K562 (cell line): ENCODE measurements around the gene SCMH1. TPM values are rescaled to one million over a fixed set of nuclear protein-coding genes. Genes with fewer than 3 reads are reported as not detected.

Experiments
- ATAC-seq: fragments of 200-7000 bp; cut with Tn5 transposase; 3 replicates; pipeline ENCODE4 v1.9.1; 2020; ENCODE audit warnings: moderate library complexity
- BruUV-seq: library from RNA; stranded (reverse); fragments of 400-500 nt; replicated peaks from 2 replicates; lab custom pipeline; 2021; lab: Mats Ljungman, UMichigan
- CTCF ChIA-PET: fragments of 300-600 bp; formaldehyde crosslinking; extraction: SDS; loops from one replicate; lab custom pipeline; 2021; ENCODE audit warnings: low intra/inter-chr PET ratio; lab: Yijun Ruan, JAX
- POLR2A ChIA-PET: fragments of 300-600, 350-650 bp; sonication (Branson Sonifier 250); formaldehyde crosslinking; extraction: SDS; loops from one replicate; lab custom pipeline; 2021; ENCODE audit warnings: antibody characterized with exemption, inconsistent platforms; lab: Yijun Ruan, JAX
- DNase-seq, 4 experiments: peaks; one replicate each; pipeline versions ENCODE4 v3.0.0 to v3.0.0-alpha.2; 2011 to 2018; ENCODE audit warnings: low spot score in 3 of 4, mixed read lengths in 3 of 4; ENCODE audit errors: extremely low read depth in 1 of 4
- FAIRE-seq: peaks from 2 replicates; lab custom pipeline; 2011; peaks lifted over from hg19 to GRCh38; lab: Jason Lieb, UNC
- H2AFZ ChIP-seq: 2 replicates; pipeline ENCODE4 v1.6.0; 2011; ENCODE audit warnings: low read depth, low read length, control low read depth, inconsistent platforms
- H3K27ac ChIP-seq: fragments of 200-600 bp; 3 replicates; pipeline ENCODE4 v1.8.0; 2011; ENCODE audit warnings: low read depth, mild to moderate bottlenecking, control low read depth, inconsistent platforms, low read length, moderate library complexity, mixed read lengths; ENCODE audit errors: extremely low read depth
- H3K27me3 ChIP-seq, 2 experiments: fragments of 300-600 bp in 1 of 2; 2 replicates in 1 of 2; 3 replicates in 1 of 2; pipeline versions ENCODE4 v1.6.0 to v1.8.0; 2011; ENCODE audit warnings: inconsistent platforms in 2 of 2, low read length in 2 of 2, mild to moderate bottlenecking in 1 of 2, mixed read lengths in 1 of 2, moderate library complexity in 1 of 2; ENCODE audit not compliant: control insufficient read depth in 2 of 2, insufficient read depth in 2 of 2
- H3K36me3 ChIP-seq: fragments of 300-600 bp; 3 replicates; pipeline ENCODE4 v1.8.0; 2011; ENCODE audit warnings: mild to moderate bottlenecking, low read length, inconsistent platforms; ENCODE audit not compliant: control insufficient read depth, insufficient read depth
- H3K4me1 ChIP-seq, 2 experiments: fragments of 200-600 bp in 1 of 2; replicated peaks in 1 of 2; 2 replicates in 1 of 2; 3 replicates in 1 of 2; pipeline versions ENCODE4 v1.5.1 to v1.8.0; 2011; ENCODE audit warnings: inconsistent platforms in 2 of 2, low read length in 2 of 2, mild to moderate bottlenecking in 1 of 2, mixed read lengths in 1 of 2, moderate library complexity in 1 of 2; ENCODE audit not compliant: control insufficient read depth in 2 of 2, insufficient read depth in 2 of 2
- H3K4me2 ChIP-seq: 2 replicates; pipeline ENCODE4 v1.6.1; 2011; ENCODE audit warnings: low read length, control low read depth, inconsistent platforms, mixed read lengths; ENCODE audit not compliant: insufficient read depth
- H3K4me3 ChIP-seq: fragments of 200-600 bp; sonication (generic), shearing (Covaris generic); 2 replicates; pipeline ENCODE4 v1.5.1; 2016; ENCODE audit warnings: control low read depth, inconsistent platforms
- H3K79me2 ChIP-seq: fragments of 200-600 bp; 3 replicates; pipeline ENCODE4 v1.8.0; 2011; ENCODE audit warnings: low read length, inconsistent platforms; ENCODE audit not compliant: control insufficient read depth, insufficient read depth
- H3K9ac ChIP-seq, 2 experiments: 2 replicates each; pipeline versions ENCODE4 v1.6.0 to v1.6.1; 2011; ENCODE audit warnings: low read depth in 2 of 2, low read length in 2 of 2, control low read depth in 1 of 2, inconsistent platforms in 1 of 2, mild to moderate bottlenecking in 1 of 2, mixed read lengths in 1 of 2; ENCODE audit not compliant: insufficient read depth in 1 of 2
- H3K9me1 ChIP-seq: one replicate; pipeline ENCODE4 v1.6.0; 2011; ENCODE audit warnings: inconsistent platforms, mild to moderate bottlenecking, low read length, moderate library complexity; ENCODE audit not compliant: control insufficient read depth, insufficient read depth
- H3K9me3 ChIP-seq: replicated peaks from 2 replicates; pipeline ENCODE4 v1.5.1; 2011; ENCODE audit warnings: low read depth, low read length, inconsistent platforms; ENCODE audit not compliant: control insufficient read depth, insufficient read depth
- H4K20me1 ChIP-seq: replicated peaks from 2 replicates; pipeline ENCODE4 v1.6.1; 2011; ENCODE audit warnings: low read length, inconsistent platforms, mixed read lengths; ENCODE audit not compliant: control insufficient read depth, insufficient read depth
- FOXM1 ChIP-seq, 2 experiments: fragments of 450-650 bp in 1 of 2; sonication (generic) in 1 of 2; formaldehyde crosslinking in 1 of 2; IDR thresholded peaks; 2 replicates each; pipeline versions ENCODE4 v1.6.1 to v1.9.0; 2017 to 2022; ENCODE audit warnings: low read depth in 2 of 2, mild to moderate bottlenecking in 2 of 2, missing genetic modification reagents in 1 of 2, moderate library complexity in 1 of 2
- MNT ChIP-seq, 2 experiments: fragments of 450-650 bp; conservative IDR thresholded peaks; 2 replicates each; pipeline ENCODE4 v1.6.1; 2017; ENCODE audit warnings: mild to moderate bottlenecking in 2 of 2, moderate library complexity in 2 of 2
- PHF8 ChIP-seq: fragments of 200-600 bp; sonication (generic); IDR thresholded peaks from 2 replicates; pipeline ENCODE4 v1.6.1; 2012; ENCODE audit warnings: mixed run types, mild to moderate bottlenecking, inconsistent platforms, low read length, moderate library complexity, borderline replicate concordance
- PKNOX1 ChIP-seq: fragments of 450-650 bp; IDR thresholded peaks from 2 replicates; pipeline ENCODE4 v1.6.1; 2016
- RBBP5 ChIP-seq: fragments of 200-600 bp; sonication (generic); IDR thresholded peaks from 2 replicates; pipeline ENCODE4 v1.6.1; 2012; ENCODE audit warnings: borderline replicate concordance, mild to moderate bottlenecking, low read length, control low read depth, inconsistent platforms; ENCODE audit not compliant: insufficient read depth, poor library complexity, severe bottlenecking
- STAT5B ChIP-seq: fragments of 250-450 bp; sonication (Bioruptor Pico); IDR thresholded peaks from 2 replicates; pipeline ENCODE4 v1.8.0; 2021; ENCODE audit warnings: mild to moderate bottlenecking, inconsistent platforms
- ZNF175 ChIP-seq: fragments of 200-800 bp; sonication (Bioruptor generic); IDR thresholded peaks from 2 replicates; pipeline ENCODE4 v1.6.1; 2016; ENCODE audit warnings: low read depth, mild to moderate bottlenecking, missing genetic modification characterization, missing compliant biosample characterization
- ZNF282 ChIP-seq: sonication (generic); formaldehyde crosslinking; IDR thresholded peaks from 2 replicates; pipeline ENCODE4 v1.8.1; 2023; ENCODE audit warnings: missing genetic modification reagents
- WGBS: fragments of 100-300 bp; shearing (Covaris generic); methylation state at CpG from one replicate; pipeline ENCODE4 v1.1.6; 2016; ENCODE audit warnings: low coverage, mixed read lengths; ENCODE audit not compliant: insufficient coverage; ENCODE audit errors: missing lambda C conversion rate; 5-methylcytosine and 5-hydroxymethylcytosine counted together
- in situ Hi-C: fragments of 300-500 bp; cut with MboI; formaldehyde crosslinking; loops from 4 replicates; pipeline ENCODE4 v1.15.0; 2018; ENCODE audit warnings: inconsistent platforms, mixed read lengths
- intact Hi-C: fragments of 100-400 bp; cut with micrococcal nuclease; formaldehyde crosslinking; loops from 2 replicates; pipeline ENCODE4 v1.14.2; 2022
- polyA plus RNA-seq, 8 experiments: library from polyadenylated mRNA; depleted of rRNA in 4 of 8; stranded (reverse) in 5 of 8; unstranded in 3 of 8; fragments of >200 nt; fragmentation: Nextera tagmentation in 2 of 8; fragmentation: Illumina TruSeq in 1 of 8; extraction: Ambion mirVana in 2 of 8; extraction: Trizol in 1 of 8; gene quantifications; 2 replicates each; pipeline versions ENCODE4 v1.2.1 to v1.2.3, GENCODE V29; 2011 to 2014; ENCODE audit warnings: inconsistent platforms in 1 of 8, missing spikeins in 1 of 8
- total RNA-seq, 7 experiments: library from RNA; depleted of rRNA in 6 of 7; stranded (reverse); fragments of >200 nt in 6 of 7; fragmentation: Illumina TruSeq in 2 of 7; extraction: Trizol in 2 of 7; gene quantifications; 2 replicates each; pipeline versions ENCODE4 v1.2.1 to v1.2.3, GENCODE V29; 2011 to 2021; ENCODE audit warnings: low replicate concordance in 1 of 7

Gene SCMH1
- total and polyA plus RNA-seq, 9 of the 15 experiments (the other 6 are each of a cell fraction or from before 2014, with no cell fraction given), result 8.5 to 37.0 (median 26.8) TPM

GRCh38 chr1:41217441-41217840 is 24.7 kb downstream of the SCMH1 start:
- Histone ChIP-seq H3K4me2 (no peak overlapping the region), H3K27me3 (no peaks in the 10 kb centered on the region), H3K9me3 (no peaks in the 10 kb centered on the region), H3K9me1 (no peaks in the 10 kb centered on the region), H2AFZ (no peak overlapping the region), H3K36me3 (0 out of 3 replicates have a peak, but pooled peaks cover 5% of the 10 kb centered on the region), H4K20me1 (no peaks in the 10 kb centered on the region), H3K79me2 (0 out of 3 replicates have a peak, but pooled peaks cover 6% of the 10 kb centered on the region), H3K27ac (no peak overlapping the region), H3K4me1 (no peaks in the 10 kb centered on the region), H3K9ac (no peak overlapping the region), H3K4me3 (no peak overlapping the region)
- no peak for ATAC-seq
- CTCF ChIA-PET, result interaction anchor here (0.5 kb wide), 1 partner anchor 83 kb away, joined by 3 read pairs; no protein-coding TSS in a partner anchor
- no peak for FAIRE-seq
- 13% methylated on average over 1 of the region's 1 CpG for WGBS
- DNase-seq, result no peak
- BruUV-seq, result no TSS peak
- POLR2A ChIA-PET, result no interaction called here
- in situ Hi-C loops (no loop called here), intact Hi-C loops (no loop called here)
- no peak for TF ChIP-seq RBBP5
- TF ChIP-seq STAT5B, result no peak
- TF ChIP-seq FOXM1 (IDR thresholded peaks at IDR 0.05; ENCODE audit: low read depth), result no peak
- no peak for TF ChIP-seq FOXM1 (CRISPR knock-in tag; IDR thresholded peaks at IDR 0.05; ENCODE audit: low read depth)
- TF ChIP-seq PKNOX1, result no peak
- TF ChIP-seq PHF8, result no peak
- no peak for TF ChIP-seq ZNF282 (CRISPR knock-in tag)
- TF ChIP-seq ZNF175 (CRISPR knock-in tag), result no peak
- TF ChIP-seq MNT (conservative IDR thresholded peaks at IDR 0.05), result no peak
